SK-N-SH (cell line): ENCODE measurements around the gene BTBD18. TPM values are rescaled to one million over a fixed set of nuclear protein-coding genes. Genes with fewer than 3 reads are reported as not detected.
A peak's percentile ranks its signal among the peaks of the same experiment; 100 is the strongest.

ENCODE experiments used
- CTCF ChIA-PET: fragments of 300-600, 350-600 bp; formaldehyde crosslinking; extraction: SDS; loops from one replicate; lab custom pipeline; 2021; lab: Yijun Ruan, JAX
- POLR2A ChIA-PET: fragments of 350-600 bp; sonication (Branson Sonifier 250); formaldehyde crosslinking; extraction: SDS; loops from one replicate; lab custom pipeline; 2020; ENCODE audit warnings: antibody characterized with exemption, inconsistent platforms; lab: Yijun Ruan, JAX
- DNase-seq: peaks from one replicate; pipeline ENCODE4 v3.0.0; 2012
- H2AFZ ChIP-seq: fragments of 200-600 bp; sonication (generic); 2 replicates; pipeline ENCODE4 v1.8.1; 2016; ENCODE audit warnings: antibody characterized with exemption, mild to moderate bottlenecking, low read depth
- H3F3A ChIP-seq: fragments of 200-600 bp; sonication (generic); replicated peaks from 2 replicates; pipeline ENCODE3; 2016; ENCODE audit warnings: antibody characterized with exemption, mild to moderate bottlenecking; ENCODE audit not compliant: insufficient read depth
- H3K27ac ChIP-seq, 2 experiments: fragments of 200-500 bp in 1 of 2; fragments of 200-600 bp in 1 of 2; sonication (Bioruptor generic) in 1 of 2; sonication (generic), shearing (Covaris generic) in 1 of 2; 2 replicates each; pipeline versions ENCODE4 v1.5.1 to v1.6.1; 2014 to 2016; ENCODE audit warnings: low read depth in 2 of 2, inconsistent platforms in 1 of 2, low read length in 1 of 2, mild to moderate bottlenecking in 1 of 2, mixed read lengths in 1 of 2
- H3K27me3 ChIP-seq: fragments of 200-600 bp; sonication (generic), shearing (Covaris generic); 2 replicates; pipeline ENCODE4 v1.6.1; 2016; ENCODE audit warnings: mixed run types; ENCODE audit not compliant: insufficient read depth
- H3K36me3 ChIP-seq, 2 experiments: fragments of 200-500 bp in 1 of 2; fragments of 200-600 bp in 1 of 2; sonication (Bioruptor generic) in 1 of 2; sonication (generic) in 1 of 2; replicated peaks in 1 of 2; 2 replicates each; pipeline versions ENCODE3 to v1.5.1; 2014 to 2016; ENCODE audit warnings: low read length in 1 of 2, mild to moderate bottlenecking in 1 of 2; ENCODE audit not compliant: insufficient read depth in 2 of 2, control insufficient read depth in 1 of 2
- H3K4me1 ChIP-seq, 2 experiments: fragments of 200-500 bp in 1 of 2; fragments of 200-600 bp in 1 of 2; sonication (Bioruptor generic) in 1 of 2; sonication (generic), shearing (Covaris generic) in 1 of 2; 2 replicates each; pipeline versions ENCODE4 v1.5.1 to v1.6.1; 2014 to 2016; ENCODE audit warnings: low read depth in 1 of 2, low read length in 1 of 2, mixed run types in 1 of 2; ENCODE audit not compliant: insufficient read depth in 2 of 2, control insufficient read depth in 1 of 2
- H3K4me2 ChIP-seq: fragments of 200-600 bp; sonication (generic), shearing (Covaris generic); 2 replicates; pipeline ENCODE4 v1.6.1; 2017; ENCODE audit warnings: mixed run types
- H3K4me3 ChIP-seq, 2 experiments: fragments of 200-500 bp in 1 of 2; fragments of 200-600 bp in 1 of 2; sonication (Bioruptor generic) in 1 of 2; sonication (generic), shearing (Covaris generic) in 1 of 2; 2 replicates each; pipeline versions ENCODE4 v1.5.1 to v1.8.1; 2014 to 2016; ENCODE audit warnings: low read depth in 2 of 2, inconsistent platforms in 1 of 2, low read length in 1 of 2, mild to moderate bottlenecking in 1 of 2, mixed read lengths in 1 of 2, moderate library complexity in 1 of 2
- H3K79me2 ChIP-seq: fragments of 200-600 bp; sonication (generic); 2 replicates; pipeline ENCODE4 v1.8.1; 2017; ENCODE audit warnings: mild to moderate bottlenecking; ENCODE audit not compliant: insufficient read depth
- H3K9ac ChIP-seq: fragments of 200-600 bp; sonication (generic); 2 replicates; pipeline ENCODE4 v1.6.1; 2017; ENCODE audit warnings: mixed run types
- H3K9me2 ChIP-seq: fragments of 200-600 bp; sonication (generic); 2 replicates; pipeline ENCODE4 v1.6.1; 2017; ENCODE audit warnings: mixed run types
- H3K9me3 ChIP-seq: fragments of 200-600 bp; sonication (generic); 2 replicates; pipeline ENCODE4 v1.6.1; 2017; ENCODE audit warnings: mixed run types, mild to moderate bottlenecking, moderate library complexity
- H4K20me1 ChIP-seq: fragments of 200-600 bp; sonication (generic); 2 replicates; pipeline ENCODE4 v1.6.1; 2017; ENCODE audit warnings: mild to moderate bottlenecking, mixed run types; ENCODE audit not compliant: insufficient read depth
- CTCF ChIP-seq: fragments of 200-600 bp; sonication (generic); IDR thresholded peaks from 2 replicates; pipeline ENCODE4 v1.6.1; 2017; ENCODE audit warnings: antibody characterized with exemption, mild to moderate bottlenecking, moderate library complexity
- ELF1 ChIP-seq: IDR thresholded peaks from 2 replicates; pipeline ENCODE4 v1.4.0; 2012
- EP300 ChIP-seq, 2 experiments: IDR thresholded peaks; 2 replicates each; pipeline versions ENCODE4 v1.4.0 to v1.6.1; 2012; ENCODE audit warnings: borderline replicate concordance in 1 of 2, low read depth in 1 of 2, low read length in 1 of 2
- EZH2phosphoT487 ChIP-seq: fragments of 200-600 bp; sonication (generic); IDR thresholded peaks from 2 replicates; pipeline ENCODE4 v1.6.1; 2017; ENCODE audit warnings: low read depth, mixed run types, mild to moderate bottlenecking, antibody characterized with exemption, moderate library complexity, borderline replicate concordance
- FOSL2 ChIP-seq: IDR thresholded peaks from 2 replicates; pipeline ENCODE4 v1.4.0; 2012; ENCODE audit warnings: low read depth, mild to moderate bottlenecking, moderate library complexity, borderline replicate concordance
- FOXM1 ChIP-seq: IDR thresholded peaks from 2 replicates; pipeline ENCODE4 v1.4.0; 2012; ENCODE audit warnings: low read depth, mild to moderate bottlenecking
- GABPA ChIP-seq: IDR thresholded peaks from 2 replicates; pipeline ENCODE4 v1.4.0; 2012; ENCODE audit warnings: low read depth, mild to moderate bottlenecking
- IRF3 ChIP-seq: fragments of 150-350 bp; IDR thresholded peaks from 2 replicates; pipeline ENCODE4 v1.6.1; 2016; ENCODE audit warnings: mild to moderate bottlenecking, low read depth, low read length
- MAX ChIP-seq: IDR thresholded peaks from 2 replicates; pipeline ENCODE4 v1.4.0; 2012; ENCODE audit warnings: low read depth
- MEF2A ChIP-seq: IDR thresholded peaks from 2 replicates; pipeline ENCODE4 v1.4.0; 2012; ENCODE audit warnings: low read depth, borderline replicate concordance
- MXI1 ChIP-seq: IDR thresholded peaks from 2 replicates; pipeline ENCODE4 v1.6.1; 2012; ENCODE audit warnings: mild to moderate bottlenecking, low read depth, low read length, improper control_type of control experiment
- NFIC ChIP-seq: IDR thresholded peaks from 2 replicates; pipeline ENCODE4 v1.4.0; 2012; ENCODE audit warnings: borderline replicate concordance
- PBX3 ChIP-seq: IDR thresholded peaks from 2 replicates; pipeline ENCODE4; 2012
- POLR2AphosphoS5 ChIP-seq: IDR thresholded peaks from 2 replicates; pipeline ENCODE4 v1.6.1; 2012; ENCODE audit warnings: low read depth, low read length
- RAD21 ChIP-seq: IDR thresholded peaks from 2 replicates; pipeline ENCODE4 v1.6.1; 2012; ENCODE audit warnings: mild to moderate bottlenecking, low read length
- RCOR1 ChIP-seq: fragments of 150-350 bp; IDR thresholded peaks from 2 replicates; pipeline ENCODE4 v1.6.1; 2017; ENCODE audit warnings: antibody characterized with exemption, low read length
- SMC3 ChIP-seq: IDR thresholded peaks from 2 replicates; pipeline ENCODE4 v1.6.1; 2012; ENCODE audit warnings: low read depth, low read length, improper control_type of control experiment
- TAF1 ChIP-seq: IDR thresholded peaks from 2 replicates; pipeline ENCODE4 v1.6.1; 2012; ENCODE audit warnings: low read depth, mild to moderate bottlenecking, low read length, moderate library complexity, borderline replicate concordance
- TCF12 ChIP-seq: IDR thresholded peaks from 2 replicates; pipeline ENCODE4 v1.4.0; 2012
- YY1 ChIP-seq: IDR thresholded peaks from 2 replicates; pipeline ENCODE4 v1.4.0; 2012; ENCODE audit warnings: low read depth, mild to moderate bottlenecking
- ZBTB33 ChIP-seq: IDR thresholded peaks from 2 replicates; pipeline ENCODE4 v1.4.0; 2012; ENCODE audit warnings: low read depth, borderline replicate concordance
- WGBS: methylation state at CpG from one replicate; pipeline ENCODE4 v1.1.6; 2017; ENCODE audit warnings: low lambda C conversion rate; 5-methylcytosine and 5-hydroxymethylcytosine counted together
- polyA plus RNA-seq, 3 experiments: library from polyadenylated mRNA; depleted of rRNA; stranded (reverse); fragments of >200 nt; gene quantifications; 2 replicates each; pipeline ENCODE4 v1.2.3, GENCODE V29; 2012
- TF ChIP-seq, protein P1 (sequence below): IDR thresholded peaks from 2 replicates; pipeline ENCODE4 v1.4.0; 2012; ENCODE audit warnings: low read depth, borderline replicate concordance
- TF ChIP-seq, protein P2 (sequence below): fragments of 150-350 bp; IDR thresholded peaks from 2 replicates; pipeline ENCODE4 v1.6.1; 2017; ENCODE audit warnings: antibody characterized with exemption, low read length, low read depth, borderline replicate concordance

Gene BTBD18
- not detected in 2 replicates for polyA plus RNA-seq (2012; rRNA removed)
- polyA plus RNA-seq (2012; cell fraction: cytosol; rRNA removed) = not detected in 2 replicates
- polyA plus RNA-seq (2012; cell fraction: nucleus; rRNA removed) = not detected in 2 replicates

DNA sequence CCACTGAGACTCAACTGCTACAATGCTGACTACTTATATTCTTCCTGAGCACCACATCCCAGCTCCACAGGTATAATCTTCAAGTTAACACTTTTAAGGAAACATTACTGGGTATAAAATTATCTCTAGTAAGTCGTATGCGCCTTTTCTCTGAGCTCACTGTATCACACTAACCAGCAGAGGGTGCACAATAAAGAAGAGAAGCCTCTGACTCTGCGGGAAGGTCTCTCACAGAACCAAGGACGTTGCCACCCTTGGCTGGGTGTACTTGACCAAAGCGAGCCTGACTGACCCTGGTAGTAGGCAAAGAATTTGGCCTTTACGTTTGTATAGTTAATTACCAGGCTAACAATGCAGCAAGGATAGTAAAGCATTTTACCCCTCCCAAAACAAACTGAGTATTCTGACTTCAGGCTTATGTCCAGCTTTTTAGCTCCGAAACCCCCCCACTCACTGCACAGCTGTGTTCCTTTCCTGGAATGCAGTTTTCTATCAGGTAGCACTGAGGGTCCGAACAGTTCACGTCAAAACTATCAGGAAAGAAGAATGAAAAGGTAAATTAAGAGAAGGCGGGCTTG is at the start of gene BTBD18:
Gene BTBD18 (minus strand): TSS at position 144 of the 578 bp plus-strand sequence. CDS start 631 bp downstream, outside the sequence.
- 72% methylated on average over 10 of the region's 10 CpGs for WGBS
- Histone ChIP-seq H2AFZ (no peak within 1 kb of the TSS), H3K9me3 (no peaks in the 10 kb centered on the region), H3K9ac (no peak within 1 kb of the TSS), H4K20me1 (no peaks in the 10 kb centered on the region)
- peak; percentile 67 for DNase-seq
- no peak for TF ChIP-seq MEF2A
- no peak for TF ChIP-seq ELF1
- TF ChIP-seq FOSL2 = no peak
- peak; percentile 66 for TF ChIP-seq SMC3
- peak; percentile 60 for TF ChIP-seq RAD21
- TF ChIP-seq MAX = no peak
- TF ChIP-seq FOXM1 = no peak
- peak; percentile 54 for TF ChIP-seq CTCF
- TF ChIP-seq EP300 (IDR thresholded peaks at IDR 0.05; ENCODE audit: borderline replicate concordance in 1 of 2, low read depth in 1 of 2, low read length in 1 of 2) = no peak
- TF ChIP-seq MXI1 = no peak
- no peak for TF ChIP-seq YY1
- TF ChIP-seq TAF1 = no peak
- TF ChIP-seq ZBTB33 = no peak
- TF ChIP-seq, protein P1, sequence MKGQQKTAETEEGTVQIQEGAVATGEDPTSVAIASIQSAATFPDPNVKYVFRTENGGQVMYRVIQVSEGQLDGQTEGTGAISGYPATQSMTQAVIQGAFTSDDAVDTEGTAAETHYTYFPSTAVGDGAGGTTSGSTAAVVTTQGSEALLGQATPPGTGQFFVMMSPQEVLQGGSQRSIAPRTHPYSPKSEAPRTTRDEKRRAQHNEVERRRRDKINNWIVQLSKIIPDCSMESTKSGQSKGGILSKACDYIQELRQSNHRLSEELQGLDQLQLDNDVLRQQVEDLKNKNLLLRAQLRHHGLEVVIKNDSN = no peak
- TF ChIP-seq EZH2phosphoT487 = no peak
- no peak for TF ChIP-seq TCF12
- TF ChIP-seq IRF3 = no peak
- TF ChIP-seq, protein P2, sequence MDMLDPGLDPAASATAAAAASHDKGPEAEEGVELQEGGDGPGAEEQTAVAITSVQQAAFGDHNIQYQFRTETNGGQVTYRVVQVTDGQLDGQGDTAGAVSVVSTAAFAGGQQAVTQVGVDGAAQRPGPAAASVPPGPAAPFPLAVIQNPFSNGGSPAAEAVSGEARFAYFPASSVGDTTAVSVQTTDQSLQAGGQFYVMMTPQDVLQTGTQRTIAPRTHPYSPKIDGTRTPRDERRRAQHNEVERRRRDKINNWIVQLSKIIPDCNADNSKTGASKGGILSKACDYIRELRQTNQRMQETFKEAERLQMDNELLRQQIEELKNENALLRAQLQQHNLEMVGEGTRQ = no peak
- TF ChIP-seq NFIC = no peak
- no peak for TF ChIP-seq GABPA
- no peak for TF ChIP-seq RCOR1
- TF ChIP-seq PBX3 = no peak
- TF ChIP-seq POLR2AphosphoS5 = no peak
- TF ChIP-seq, all 33 proteins: peak for 3
- peaks cover 0 to 7% of the 10 kb centered on the region in 2 experiments for H3K36me3 ChIP-seq
- no peak within 1 kb of the TSS for H3K4me2 ChIP-seq
- CTCF ChIA-PET = interaction anchor here (0.5 to 13.2 kb wide), 14 partner anchors 9 to 762 kb away, joined by 3 to 142 read pairs (median 4); partner anchors contain the start of gene CTNND1
- H3K79me2 ChIP-seq = no peaks in the 10 kb centered on the region
- no peak within 1 kb of the TSS for H3K27ac ChIP-seq
- no peaks in the 10 kb centered on the region for H3K4me1 ChIP-seq
- POLR2A ChIA-PET = interaction anchor here (1.1 to 2.2 kb wide), 3 partner anchors 9 to 49 kb away, joined by 5 to 12 read pairs (median 6); partner anchors contain the start of genes CTNND1 and SELENOH
- H3K9me2 ChIP-seq = no peaks in the 10 kb centered on the region
- peaks cover 11% of the 10 kb centered on the region for H3F3A ChIP-seq
- H3K4me3 ChIP-seq = no peak within 1 kb of the TSS; a peak in 1 of 4 replicates
- no peaks in the 10 kb centered on the region for H3K27me3 ChIP-seq
